SKM-1 treated with dmso at 0.1 percent for 144 hours (cell line): Measurements from ENCODE around the gene ADGRG7.
"Not testable (repeated sequence)": the region's sequence is repeated elsewhere in the genome, so short reads cannot be mapped to it uniquely, and the experiment has no call there.

Experiments
- DNase-seq: peaks from one replicate; lab custom pipeline; 2025; ENCODE audit not compliant: unreplicated experiment; lab: John Stamatoyannopoulos, UW

ADGRG7 gene

GRCh38 chr3:100641471-100642032 lies 32.2 kb downstream of the ADGRG7 start:
- no peak for DNase-seq

GRCh38 chr3:100645913-100646312 lies 36.5 kb downstream of the ADGRG7 start:
- DNase-seq, result no peak

- no peak for DNase-seq
Observed at GRCh38 chr3:100647171-100647570, 37.8 kb downstream of the ADGRG7 start.

- no peak for DNase-seq
Observed at GRCh38 chr3:100647657-100648056, 38.3 kb downstream of the ADGRG7 start.

GRCh38 chr3:100650651-100651619 lies 41.5 kb downstream of the ADGRG7 start:
- no peak for DNase-seq

DNA sequence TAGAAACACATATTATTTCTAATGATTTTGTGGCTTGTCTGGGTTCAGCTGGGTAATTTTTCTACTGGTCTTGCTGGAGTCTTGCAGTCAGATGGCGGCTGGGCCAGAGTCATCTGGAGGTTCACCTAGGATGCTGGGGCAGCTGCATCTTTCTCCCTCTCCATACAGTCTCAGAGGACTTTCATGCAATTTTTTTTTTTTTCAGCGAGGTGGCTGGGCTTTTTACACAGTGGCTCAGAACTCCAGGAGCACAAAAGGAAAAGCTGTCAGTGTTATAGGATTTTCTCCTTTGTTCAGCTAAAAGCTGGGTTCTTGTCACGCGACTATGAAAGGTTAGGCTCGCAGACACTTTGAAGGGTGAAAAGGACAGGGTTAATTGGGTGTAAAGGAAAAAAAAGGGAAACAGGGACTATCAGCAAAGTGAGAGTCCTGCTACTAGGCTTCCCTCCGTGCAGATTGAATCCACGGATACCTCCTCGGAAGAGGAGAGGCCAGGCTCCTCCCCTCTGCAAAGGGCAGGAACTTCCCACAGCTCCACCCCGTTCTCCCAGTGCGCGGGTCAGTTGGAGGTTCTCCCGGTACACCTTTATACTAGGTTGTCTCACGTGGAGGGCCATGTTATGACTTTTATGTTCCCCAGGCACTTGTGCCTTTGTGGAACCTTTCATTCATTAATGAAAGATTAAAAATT lies 44.3 kb downstream of the ADGRG7 start:
- no peak for DNase-seq

DNA sequence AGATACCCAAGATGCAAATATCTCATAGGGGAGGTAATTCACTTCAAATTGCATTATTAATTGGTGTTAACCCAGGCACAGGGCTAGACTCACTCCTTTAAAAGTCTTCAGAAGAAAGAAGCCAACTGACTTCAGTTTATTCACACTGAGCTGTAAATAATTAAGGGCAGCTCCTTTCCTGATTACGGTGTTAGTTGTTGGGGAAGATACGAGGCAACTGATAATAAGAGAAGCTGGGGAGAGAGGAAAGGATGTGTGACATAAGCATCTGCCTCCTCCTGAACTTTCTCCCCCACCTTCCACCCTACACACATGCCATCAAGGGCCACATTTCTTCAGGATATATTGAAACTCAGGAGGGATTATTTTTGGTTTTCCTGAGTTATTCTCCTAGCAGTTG lies 47.5 kb downstream of the ADGRG7 start:
- DNase-seq, result no peak

- DNase-seq, result not testable (repeated sequence)
Observed at GRCh38 chr3:100661294-100661693, 51.9 kb downstream of the ADGRG7 start.

DNA sequence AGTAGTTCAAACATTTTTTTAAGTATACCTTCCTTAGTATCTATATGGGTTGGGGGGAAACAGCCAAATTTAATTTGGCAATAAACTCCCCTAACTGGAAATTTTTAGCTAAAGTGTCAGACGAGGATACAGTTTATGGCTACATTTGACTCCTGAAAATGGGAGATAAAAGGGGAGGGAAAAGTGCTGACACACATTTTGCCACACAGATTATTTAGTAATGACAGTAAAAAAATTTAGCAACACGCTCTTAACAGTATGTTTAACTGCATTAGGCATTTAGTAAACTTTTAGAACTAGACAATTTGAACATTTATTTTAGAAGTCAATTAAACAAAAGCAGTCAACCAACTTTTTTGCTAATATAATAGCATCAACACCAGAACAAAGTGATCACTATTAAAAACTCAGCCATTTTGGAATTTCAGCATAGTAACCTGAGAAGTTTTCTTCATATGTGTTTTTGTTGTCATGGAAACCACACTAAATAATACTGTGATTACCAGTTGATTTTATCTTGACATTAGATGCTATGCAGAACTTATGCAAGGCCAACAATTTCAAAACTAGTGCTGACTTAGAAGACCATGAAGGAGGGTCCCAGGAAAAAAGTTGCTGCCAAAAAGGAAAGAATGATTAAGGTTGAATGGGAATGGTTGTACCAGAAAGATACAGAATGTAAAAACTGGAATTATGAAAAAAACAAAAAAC lies 52.9 kb downstream of the ADGRG7 start:
- DNase-seq, result no peak

DNA sequence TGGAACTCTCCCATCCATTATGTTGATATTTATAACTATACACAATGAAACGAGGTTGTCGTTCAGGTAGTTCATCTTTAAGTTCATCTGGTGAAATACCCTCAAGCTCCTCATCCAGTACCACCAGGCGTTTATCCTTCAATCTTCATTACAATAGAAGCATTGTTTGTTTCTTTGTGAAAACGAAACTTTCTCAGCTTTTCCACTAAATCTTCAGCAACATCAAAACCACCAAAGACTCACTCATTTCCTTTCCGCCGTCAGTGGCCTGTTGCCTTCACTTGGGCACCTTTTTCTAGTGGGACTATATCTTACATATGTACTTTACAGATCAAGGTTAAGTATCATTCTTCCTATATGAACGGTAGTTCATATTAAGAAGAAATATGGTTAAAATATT lies 55.8 kb downstream of the ADGRG7 start:
- DNase-seq, result no peak

DNA sequence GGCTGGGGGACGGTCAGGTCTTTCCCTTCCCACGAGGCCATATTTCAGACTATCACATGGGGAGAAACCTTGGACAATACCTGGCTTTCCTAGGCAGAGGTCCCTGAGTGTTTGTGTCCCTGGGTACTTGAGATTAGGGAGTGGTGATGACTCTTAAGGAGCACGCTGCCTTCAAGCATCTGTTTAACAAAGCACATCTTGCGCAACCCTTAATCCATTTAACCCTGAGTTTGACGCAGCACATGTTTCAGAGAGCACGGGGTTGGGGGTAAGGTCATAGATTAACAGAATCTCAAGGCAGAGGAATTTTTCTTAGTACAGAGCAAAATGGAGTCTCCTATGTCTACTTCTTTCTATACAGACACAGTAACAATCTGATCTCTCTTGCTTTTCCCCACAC lies 57.3 kb downstream of the ADGRG7 start:
- DNase-seq, result not testable (repeated sequence)

DNA sequence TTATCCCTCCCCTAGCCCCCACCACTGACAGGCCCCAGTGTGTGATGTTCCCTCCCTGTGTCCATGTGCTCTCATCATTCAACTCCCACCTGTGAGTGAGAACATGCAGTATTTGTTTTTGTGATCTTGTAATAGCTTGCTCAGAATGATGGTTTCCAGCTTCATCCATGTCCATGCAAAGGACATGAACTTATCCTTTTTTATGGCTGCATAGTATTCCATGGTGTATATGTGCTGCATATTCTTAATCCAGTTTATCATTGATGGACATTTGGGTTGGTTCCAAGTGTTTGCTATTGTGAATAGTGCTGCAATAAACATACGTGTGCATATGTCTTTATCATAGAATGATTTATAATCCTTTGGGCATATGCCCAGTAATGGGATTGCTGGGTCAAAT lies 57.9 kb downstream of the ADGRG7 start:
- DNase-seq, result not testable (repeated sequence)

GRCh38 chr3:100670995-100671394 lies 61.6 kb downstream of the ADGRG7 start:
- DNase-seq, result not testable (repeated sequence)

GRCh38 chr3:100681496-100681895 lies 72.1 kb downstream of the ADGRG7 start:
- DNase-seq, result no peak

- no peak for DNase-seq
Observed at GRCh38 chr3:100682056-100682853, 72.9 kb downstream of the ADGRG7 start.

GRCh38 chr3:100682854-100683760 lies 73.7 kb downstream of the ADGRG7 start:
- DNase-seq, result no peak

GRCh38 chr3:100693225-100693624 lies 83.8 kb downstream of the ADGRG7 start:
- DNase-seq, result no peak

GRCh38 chr3:100695696-100696095 lies 86.3 kb downstream of the ADGRG7 start:
- no peak for DNase-seq

DNA sequence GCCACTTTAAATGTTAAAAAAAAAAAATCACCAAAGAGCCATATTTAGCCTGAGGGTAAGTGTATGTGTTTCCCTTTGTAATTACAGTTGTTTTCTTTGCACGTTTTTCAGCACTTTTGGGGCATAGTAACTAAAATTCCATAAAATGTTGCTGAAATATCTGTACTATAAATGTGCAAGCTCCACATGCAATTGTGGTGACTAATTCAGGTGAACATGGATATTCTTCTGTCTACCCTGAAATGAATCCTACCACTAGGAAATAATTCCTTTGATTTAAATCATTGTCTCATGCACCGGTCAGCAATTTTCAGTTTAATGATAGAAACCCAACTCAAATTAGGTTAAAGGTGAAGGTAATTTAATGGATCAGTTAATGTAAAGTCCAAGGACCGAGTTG lies 86.8 kb downstream of the ADGRG7 start:
- no peak for DNase-seq
